Muscle of back (tissue), 13 donors: ENCODE results near the gene SAMD8. TPM values are rescaled to one million over a fixed set of nuclear protein-coding genes. Genes with fewer than 3 reads are reported as not detected.

Source experiments
- DNase-seq, 3 donors: peaks; one replicate each; pipeline versions ENCODE4 v3.0.0 to v3.0.0-alpha.2; 2013
- long read RNA-seq, 9 donors: transcript quantifications; one replicate each; lab custom pipeline, GENCODE V29; 2026
- polyA plus RNA-seq, 10 donors: library from polyadenylated mRNA; unstranded; fragments of 120-200 nt; gene quantifications; one replicate each; pipeline ENCODE4 v1.2.1, GENCODE V29; 2013; ENCODE audit not compliant: insufficient read length in 10 of 10

SAMD8 gene
- polyA plus RNA-seq: 10 to 100 TPM in 9 of 10 donors, 1 to 10 TPM in 1; 8.9 to 16.6 (median 13.7) TPM
- long read RNA-seq, donor 1, partial matches to known transcripts: 0 of 1 reads
- long read RNA-seq, donor 1, other reads (novel, unspliced or antisense): 0 of 1 reads
- long read RNA-seq, donor 2, partial matches to known transcripts: 0 of 2 reads
- long read RNA-seq, donor 2, other reads (novel, unspliced or antisense): 0 of 2 reads
- long read RNA-seq, donor 3: 0 reads
- long read RNA-seq, donor 4, partial matches to known transcripts: 0 of 1 reads
- long read RNA-seq, donor 4, other reads (novel, unspliced or antisense): 0 of 1 reads
- long read RNA-seq, donor 5, partial matches to known transcripts: 85 of 94 reads
- long read RNA-seq, donor 5, other reads (novel, unspliced or antisense): 8 of 94 reads
- long read RNA-seq, donor 6: 0 reads
- long read RNA-seq, donor 7, partial matches to known transcripts: 0 of 3 reads
- long read RNA-seq, donor 7, other reads (novel, unspliced or antisense): 0 of 3 reads
- long read RNA-seq, donor 8, partial matches to known transcripts: 0 of 1 reads
- long read RNA-seq, donor 8, other reads (novel, unspliced or antisense): 0 of 1 reads
- long read RNA-seq, donor 9, partial matches to known transcripts: 0 of 1 reads
- long read RNA-seq, donor 9, other reads (novel, unspliced or antisense): 0 of 1 reads

GRCh38 chr10:75111365-75111906 is at the start of gene SAMD8:
Gene SAMD8, plus strand, starts transcription at chr10:75111656. Its CDS starts 38,873 bp downstream, at chr10:75150529.
- DNase-seq: peak; percentile 95 to 98 (median 95)

GRCh38 chr10:75061709-75062505 is 49.5 kb upstream of the SAMD8 start:
- DNase-seq: peak in 1 of 3 donors; percentile 48

GRCh38 chr10:75062506-75063299 is 48.8 kb upstream of the SAMD8 start:
- DNase-seq: peak; percentile 80 to 92 (median 85)

GRCh38 chr10:75063461-75064230 is 47.8 kb upstream of the SAMD8 start:
- no peak for DNase-seq

- no peak for DNase-seq
Measured at GRCh38 chr10:75065076-75065475, 46.4 kb upstream of the SAMD8 start.

- DNase-seq: no peak
Measured at GRCh38 chr10:75066271-75066670, 45.2 kb upstream of the SAMD8 start.

GRCh38 chr10:75067272-75067671 is 44.2 kb upstream of the SAMD8 start:
- no peak for DNase-seq

GRCh38 chr10:75068523-75068922 is 42.9 kb upstream of the SAMD8 start:
- DNase-seq: no peak

- DNase-seq: no peak
Measured at GRCh38 chr10:75070476-75070875, 41.0 kb upstream of the SAMD8 start.

- DNase-seq: peak in 1 of 3 donors; percentile 54
Measured at GRCh38 chr10:75070961-75071428, 40.5 kb upstream of the SAMD8 start.

- no peak for DNase-seq
Measured at GRCh38 chr10:75071756-75072155, 39.7 kb upstream of the SAMD8 start.

- DNase-seq: no peak
Measured at GRCh38 chr10:75072727-75073126, 38.7 kb upstream of the SAMD8 start.

- DNase-seq: no peak
Measured at GRCh38 chr10:75073442-75073841, 38.0 kb upstream of the SAMD8 start.

GRCh38 chr10:75074711-75075445 is 36.6 kb upstream of the SAMD8 start:
- no peak for DNase-seq

GRCh38 chr10:75076348-75076747 is 35.1 kb upstream of the SAMD8 start:
- DNase-seq: no peak

GRCh38 chr10:75079436-75080083 is 31.9 kb upstream of the SAMD8 start:
- no peak for DNase-seq

GRCh38 chr10:75080554-75080953 is 30.9 kb upstream of the SAMD8 start:
- DNase-seq: no peak

GRCh38 chr10:75081379-75081778 is 30.1 kb upstream of the SAMD8 start:
- no peak for DNase-seq
